NCI-H2227 (cell line): ENCODE measurements around the gene PTN.

ENCODE experiments used
- DNase-seq: peaks from one replicate; lab custom pipeline; 2025; ENCODE audit not compliant: unreplicated experiment; lab: John Stamatoyannopoulos, UW

Gene PTN

GRCh38 chr7:137324796-137325696 is 18.5 kb downstream of the PTN start:
- no peak for DNase-seq

- DNase-seq, result peak; percentile 34
Observed at GRCh38 chr7:137316648-137317353, 26.7 kb downstream of the PTN start.

GRCh38 chr7:137313201-137313600 is 30.3 kb downstream of the PTN start:
- no peak for DNase-seq

GRCh38 chr7:137306748-137307147 is 36.8 kb downstream of the PTN start:
- DNase-seq, result no peak

GRCh38 chr7:137305901-137306621 is 37.5 kb downstream of the PTN start:
- peak; percentile 39 for DNase-seq

GRCh38 chr7:137304624-137305235 is 38.8 kb downstream of the PTN start:
- DNase-seq, result no peak

- DNase-seq, result no peak
Observed at GRCh38 chr7:137304165-137304564, 39.4 kb downstream of the PTN start.

- DNase-seq, result no peak
Observed at GRCh38 chr7:137302081-137302480, 41.5 kb downstream of the PTN start.

- DNase-seq, result no peak
Observed at GRCh38 chr7:137298464-137298794, 45.1 kb downstream of the PTN start.

GRCh38 chr7:137297551-137298463 is 45.7 kb downstream of the PTN start:
- DNase-seq, result no peak

- DNase-seq, result peak; percentile 27
Observed at GRCh38 chr7:137296576-137296975, 47.0 kb downstream of the PTN start.

- no peak for DNase-seq
Observed at GRCh38 chr7:137295739-137296324, 47.7 kb downstream of the PTN start.

GRCh38 chr7:137289101-137289500 is 54.4 kb downstream of the PTN start:
- no peak for DNase-seq

GRCh38 chr7:137287651-137288258 is 55.8 kb downstream of the PTN start:
- DNase-seq, result no peak

GRCh38 chr7:137283153-137283552 is 60.4 kb downstream of the PTN start:
- DNase-seq, result no peak

GRCh38 chr7:137282043-137282442 is 61.5 kb downstream of the PTN start:
- DNase-seq, result no peak

GRCh38 chr7:137276189-137276588 is 67.3 kb downstream of the PTN start:
- no peak for DNase-seq

- DNase-seq, result no peak
Observed at GRCh38 chr7:137272249-137272648, 71.3 kb downstream of the PTN start.

- DNase-seq, result no peak
Observed at GRCh38 chr7:137269240-137269639, 74.3 kb downstream of the PTN start.
